HG03565 (cell line): Measurements from ENCODE around the gene EML4.
A peak's percentile ranks its signal among the peaks of the same experiment; 100 is the strongest.
"Not testable (repeated sequence)": the region's sequence is repeated elsewhere in the genome, so short reads cannot be mapped to it uniquely, and the experiment has no call there.

Experiments used
- ATAC-seq: cut with Tn5 transposase; IDR thresholded peaks from one replicate; pipeline ENCODE4 v1.9.1; 2021; ENCODE audit warnings: mild to moderate bottlenecking, moderate library complexity; ENCODE audit not compliant: unreplicated experiment

EML4 gene

DNA sequence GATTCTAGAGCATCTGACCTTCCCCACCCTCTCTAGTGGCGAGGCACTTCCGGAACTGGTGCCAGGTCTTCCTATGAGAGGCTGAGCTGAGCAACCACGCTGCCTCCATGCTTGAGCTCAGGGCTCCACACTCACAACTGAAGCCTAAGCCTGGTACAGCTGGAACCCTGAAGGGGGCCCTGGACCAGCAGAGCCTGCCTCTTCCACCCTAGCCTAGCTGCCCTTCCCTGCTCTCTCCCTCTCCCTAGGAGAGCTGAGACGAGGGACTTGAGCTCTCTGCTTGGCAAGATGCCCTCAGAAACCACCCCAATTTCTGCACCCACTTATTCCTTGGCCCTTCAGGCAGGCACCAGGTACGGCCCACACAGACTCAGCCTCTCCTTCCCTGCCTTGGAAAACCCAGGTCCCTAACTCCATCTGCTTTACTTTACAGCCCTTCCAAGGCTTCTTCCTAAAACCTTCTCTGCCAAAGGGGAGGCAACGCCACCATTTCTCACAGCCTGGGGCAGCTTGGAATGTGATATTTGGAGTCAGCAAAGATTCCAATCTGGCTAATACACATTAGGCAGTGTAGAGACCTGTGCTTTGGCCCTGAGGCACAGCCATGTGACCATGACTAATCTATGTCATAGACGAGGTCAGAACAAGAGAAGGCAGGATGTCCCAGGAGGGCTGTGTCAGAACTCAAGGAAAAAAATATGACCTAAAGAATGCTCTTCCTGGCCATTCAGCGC is 173.1 kb downstream of the EML4 start:
- ATAC-seq = peak; percentile 38

DNA sequence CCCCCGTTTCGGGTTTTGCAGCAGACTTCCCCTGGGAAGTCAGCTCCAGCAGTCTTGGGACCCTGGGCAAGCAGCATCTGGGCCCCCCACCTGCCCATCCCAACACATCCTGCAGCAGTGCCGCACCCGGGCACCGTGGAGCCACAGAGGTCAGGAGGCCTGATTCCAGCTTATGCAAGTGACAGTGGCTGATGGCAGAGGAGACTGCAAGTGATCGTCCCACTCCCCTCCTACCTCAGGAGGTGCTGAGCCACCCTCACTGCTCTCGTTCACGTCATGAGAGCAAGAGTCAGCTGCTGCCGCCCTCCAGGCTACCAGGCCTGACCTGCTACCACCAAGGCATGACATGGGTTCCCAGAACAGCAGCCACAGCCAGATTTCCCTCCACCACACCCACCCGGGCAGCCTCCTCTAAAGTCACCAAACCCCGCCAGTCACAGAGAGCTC is 173.7 kb downstream of the EML4 start:
- ATAC-seq = no peak

DNA sequence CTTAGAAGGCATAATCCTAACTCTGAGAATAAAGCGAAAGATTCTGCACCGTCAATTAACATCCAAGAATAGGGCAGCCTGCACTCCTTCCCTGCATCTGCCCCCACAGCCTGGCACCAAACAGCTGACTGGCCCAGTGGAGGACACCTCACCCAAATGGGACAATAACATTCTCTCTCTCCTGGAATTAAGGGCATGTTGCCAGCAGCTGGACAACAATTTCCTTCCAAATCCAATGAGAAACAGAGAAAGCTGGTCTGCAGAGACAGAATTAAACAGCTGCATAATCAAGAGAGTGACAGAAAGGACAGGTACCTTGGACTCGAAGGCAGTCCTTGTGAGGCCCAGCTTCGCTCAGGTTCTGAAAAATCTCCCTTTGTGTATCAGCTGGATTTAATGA is 176.8 kb downstream of the EML4 start:
- no peak for ATAC-seq

DNA sequence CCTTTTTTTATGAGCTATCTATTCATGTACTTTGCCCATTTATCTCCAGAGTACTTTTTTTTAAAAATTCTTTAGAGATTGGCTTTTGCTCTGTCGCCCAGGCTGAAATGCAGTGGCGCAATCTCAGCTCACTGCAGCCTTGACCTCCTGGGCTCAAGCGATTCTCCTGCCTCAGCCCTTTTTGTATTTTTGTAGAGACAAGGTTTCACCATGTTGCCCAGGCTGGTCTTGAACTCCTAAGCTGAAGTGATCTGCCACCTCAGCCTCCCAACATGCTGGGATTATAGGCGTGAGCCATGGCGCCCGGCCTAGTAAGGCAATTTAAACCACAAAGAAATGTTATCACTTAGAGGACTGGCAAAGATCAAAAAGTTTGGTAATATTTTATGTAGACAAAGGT is 177.7 kb downstream of the EML4 start:
- not testable (repeated sequence) for ATAC-seq

DNA sequence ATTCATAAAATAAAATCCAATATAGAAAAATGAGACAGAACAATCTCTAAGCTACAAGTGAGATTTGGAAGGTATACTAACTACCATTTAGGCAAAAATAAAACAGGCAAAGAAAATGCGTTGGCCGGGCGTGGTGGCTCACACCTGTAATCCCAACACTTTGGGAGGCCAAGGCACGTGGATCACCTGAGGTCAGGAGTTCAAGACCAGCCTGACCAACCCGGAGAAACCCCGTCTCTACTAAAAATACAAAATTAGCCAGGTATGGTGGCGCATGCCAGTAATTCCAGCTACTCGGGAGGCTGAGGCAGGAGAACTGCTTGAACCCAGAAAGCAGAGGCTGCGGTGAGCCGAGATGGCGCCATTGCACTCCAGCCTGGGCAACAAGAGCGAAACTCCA is 178.4 kb downstream of the EML4 start:
- ATAC-seq = not testable (repeated sequence)

DNA sequence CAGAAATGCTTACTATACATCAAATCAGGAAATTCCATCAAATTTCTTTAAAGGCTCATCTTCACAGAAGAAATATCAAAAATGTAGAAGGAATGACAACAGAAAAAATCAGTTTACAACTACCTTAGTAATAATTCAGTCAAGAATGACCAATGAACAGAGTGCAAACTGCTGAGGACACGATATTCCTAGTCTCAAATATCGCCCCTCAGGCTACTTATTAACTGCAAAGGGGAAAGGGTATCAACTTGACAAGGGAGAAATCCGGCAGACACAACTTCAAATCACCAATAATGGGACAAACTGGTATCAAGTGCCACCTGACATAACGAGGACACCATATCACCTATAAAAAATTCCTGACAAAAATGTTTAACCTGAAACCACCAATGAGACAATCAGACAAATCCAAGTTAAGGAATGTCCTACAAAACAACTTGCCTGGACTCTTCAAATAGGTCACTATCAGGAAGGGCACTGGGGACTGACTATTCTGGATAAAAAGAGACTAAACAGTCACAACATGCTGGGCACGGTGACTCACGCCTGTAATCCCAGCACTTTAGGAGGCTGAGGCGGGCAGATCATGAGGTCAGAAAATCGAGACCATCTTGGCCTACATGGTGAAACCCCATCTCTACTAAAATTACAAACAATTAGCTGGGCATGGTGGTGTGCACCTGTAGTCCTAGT is 179.1 kb downstream of the EML4 start:
- no peak for ATAC-seq

DNA sequence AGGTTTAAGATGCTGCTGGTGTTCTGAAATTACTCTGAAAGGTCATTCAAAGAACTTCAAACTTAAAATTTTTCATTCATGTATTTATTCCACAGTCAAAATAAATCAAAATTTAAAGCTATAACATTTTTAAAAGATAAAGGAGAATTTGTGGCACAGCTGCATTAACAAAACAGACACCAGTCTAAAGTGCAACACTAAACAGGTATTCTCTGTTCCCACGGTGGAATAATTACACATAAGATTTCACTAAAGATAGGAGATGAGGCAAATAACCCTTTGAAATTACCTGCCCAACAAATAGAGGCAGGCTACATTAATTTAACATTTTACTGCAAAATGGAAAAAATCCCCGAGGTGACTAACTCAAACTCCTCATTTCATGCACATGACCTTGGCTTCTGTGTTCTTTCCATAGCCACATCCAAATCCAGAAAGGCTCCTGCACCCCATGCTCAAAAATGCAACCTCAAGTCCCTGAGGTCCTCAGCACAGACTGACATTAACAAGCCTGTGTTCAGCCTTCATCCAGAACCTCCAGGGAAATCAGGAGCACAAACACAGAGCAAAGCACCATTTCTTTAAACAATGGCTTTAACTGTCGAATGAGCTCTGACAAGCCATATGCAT is 181.4 kb downstream of the EML4 start:
- ATAC-seq = no peak

DNA sequence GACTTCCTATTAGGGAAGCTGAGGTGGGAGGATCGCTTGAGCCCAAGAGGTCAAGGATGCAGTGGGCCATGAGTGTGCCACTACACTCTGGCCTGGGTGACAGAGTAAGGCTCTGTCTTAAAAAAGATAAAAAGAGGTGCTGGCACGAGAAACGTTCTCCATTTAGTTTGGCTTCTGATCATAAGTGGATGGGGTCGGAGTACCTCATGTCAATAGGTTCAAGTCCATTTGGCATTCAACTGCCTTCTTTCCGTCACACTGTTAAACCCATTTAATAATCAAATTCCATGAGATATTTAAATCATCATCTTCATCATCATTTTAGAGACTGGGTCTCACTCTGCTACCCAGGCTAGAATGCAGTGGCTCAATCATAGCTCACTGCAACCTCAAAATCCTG is 182.7 kb downstream of the EML4 start:
- ATAC-seq = no peak

DNA sequence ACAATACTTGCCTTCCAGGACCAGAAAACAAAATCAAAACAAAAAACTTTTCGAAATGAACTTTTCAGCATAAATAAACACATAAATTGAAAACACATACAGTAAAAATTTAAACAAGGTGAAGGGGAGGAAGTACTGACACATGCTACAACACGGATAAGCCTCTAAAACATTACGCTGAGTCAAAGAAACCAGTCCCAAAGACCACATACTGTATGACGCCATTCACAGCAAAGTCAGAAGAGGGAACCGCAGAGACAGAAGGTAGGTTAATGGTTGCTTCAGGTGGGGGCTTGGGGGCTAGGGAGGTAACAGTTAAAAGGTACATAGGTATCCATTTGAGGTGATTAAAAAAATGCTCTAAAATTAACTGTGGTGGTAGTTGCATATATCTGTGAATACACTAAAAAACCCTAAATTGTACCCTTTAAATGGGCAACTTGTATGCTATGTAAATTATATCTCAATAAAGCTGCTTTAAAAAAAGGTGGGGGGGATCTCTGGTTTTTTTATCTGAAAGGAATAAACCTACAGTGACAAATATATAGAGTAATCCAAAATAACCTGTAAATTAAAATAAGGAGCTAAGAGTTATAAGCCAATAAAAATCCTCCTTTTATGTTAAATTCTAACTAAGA is 184.8 kb downstream of the EML4 start:
- no peak for ATAC-seq

DNA sequence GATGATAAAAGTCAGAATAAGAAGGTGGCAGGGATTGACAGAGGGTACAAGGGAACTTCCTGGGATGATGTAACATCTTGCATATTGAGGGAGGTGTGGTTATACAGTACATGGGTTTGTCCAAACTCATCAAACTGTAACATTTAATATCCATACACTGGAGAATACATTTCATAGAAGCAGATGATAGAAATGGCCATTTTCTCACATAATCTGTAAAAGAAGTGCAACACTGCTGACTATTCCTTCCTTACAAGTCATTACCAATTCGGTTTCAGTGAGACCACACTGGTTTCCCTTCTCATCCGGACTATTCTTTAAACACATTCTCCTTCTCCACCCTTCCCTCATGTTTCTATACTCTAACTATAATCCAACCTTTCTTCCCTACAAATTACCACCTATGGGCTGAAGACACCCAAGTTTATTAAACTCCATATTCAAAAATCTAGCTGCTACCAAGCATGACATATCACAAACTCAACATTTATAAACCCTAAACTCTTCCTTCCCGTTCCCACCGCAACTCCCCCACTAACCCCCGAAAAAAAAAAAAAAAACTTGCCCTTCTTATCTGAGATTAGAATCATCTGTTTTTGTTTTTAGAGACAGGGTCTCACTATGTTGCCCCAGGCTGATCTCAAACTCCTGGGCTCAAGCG is 190.3 kb downstream of the EML4 start:
- ATAC-seq = no peak

DNA sequence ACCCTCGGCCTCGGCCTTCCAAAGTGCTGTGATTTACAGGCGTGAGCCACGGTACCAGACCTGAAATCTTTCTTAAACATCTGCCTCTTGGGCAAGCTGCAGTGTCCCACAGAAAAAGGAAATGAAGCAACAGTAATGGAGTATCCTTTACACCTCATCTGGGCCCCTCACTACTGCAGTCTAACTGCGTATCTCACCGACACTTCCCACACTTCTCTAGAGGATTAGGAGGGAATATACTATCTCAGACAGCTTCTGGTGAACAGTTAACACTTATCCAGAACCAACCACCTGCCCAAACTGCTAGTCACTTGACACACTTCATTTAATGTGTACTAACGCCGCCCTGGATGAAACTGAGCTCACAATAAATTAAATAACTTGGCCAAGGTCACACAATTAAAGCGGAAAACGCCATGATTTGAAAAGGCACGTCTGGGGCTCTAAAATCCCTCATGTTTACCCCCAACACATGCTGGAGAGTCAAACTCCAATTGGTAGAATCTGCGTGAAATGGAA is 190.9 kb downstream of the EML4 start:
- no peak for ATAC-seq

DNA sequence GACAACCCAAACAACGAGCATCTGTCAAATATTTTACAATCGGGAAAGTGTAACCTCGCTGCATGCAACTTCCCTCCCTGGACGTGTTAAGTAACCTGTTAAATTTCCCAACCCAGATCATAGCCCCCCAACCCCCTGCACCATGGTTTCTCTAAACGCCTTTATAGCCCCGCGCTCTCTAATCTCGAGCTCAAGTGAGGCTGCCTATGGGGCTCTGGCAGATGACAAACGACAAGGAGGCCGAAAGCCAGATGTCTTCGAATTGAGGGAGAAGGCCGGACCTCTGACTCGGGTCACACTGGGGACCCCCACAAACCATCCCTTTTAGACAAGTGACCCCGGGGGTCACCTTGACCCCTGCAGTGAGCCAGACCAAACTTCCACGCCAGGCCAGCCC is 191.3 kb downstream of the EML4 start:
- no peak for ATAC-seq

DNA sequence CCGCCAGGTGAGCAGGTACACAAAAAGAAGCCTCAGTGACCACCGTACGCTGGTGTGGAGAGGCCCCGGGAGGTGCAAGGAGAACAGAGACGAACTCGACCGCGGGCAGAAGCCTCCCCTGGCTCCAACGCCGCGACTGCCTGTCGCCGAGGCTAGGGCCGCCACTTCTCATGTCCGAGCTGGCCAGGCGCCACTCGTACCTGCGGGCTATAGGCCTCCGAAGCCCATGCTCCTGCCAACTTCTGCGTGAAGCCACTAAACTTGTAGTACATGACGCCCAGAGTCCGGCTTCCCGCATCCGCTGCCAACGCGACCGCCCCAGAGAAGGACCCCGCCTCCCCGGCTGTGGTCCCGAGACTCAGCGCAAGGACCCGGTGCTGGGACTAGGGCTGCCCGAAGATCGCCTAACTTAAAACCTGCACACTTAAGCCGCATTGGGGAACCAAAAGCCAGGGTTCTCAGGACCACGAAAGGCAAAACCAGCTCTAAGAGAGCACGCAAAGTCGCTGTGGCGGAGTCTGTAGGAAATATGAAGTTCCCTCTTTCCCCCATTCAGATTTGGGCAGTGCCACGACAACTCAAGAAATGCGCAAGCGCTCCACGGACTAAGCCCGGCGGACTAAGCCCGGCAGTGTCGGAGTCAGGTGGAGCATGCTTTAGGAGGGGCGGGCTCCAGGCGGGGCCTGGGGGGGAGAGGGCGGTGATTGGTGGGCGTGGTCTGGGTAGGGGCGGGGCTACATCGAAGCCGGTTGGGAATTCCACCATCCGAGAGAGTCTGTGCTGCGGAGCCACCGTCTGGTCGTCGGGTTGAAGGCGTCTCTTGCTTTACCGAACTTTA is 192.0 kb downstream of the EML4 start, which contains the start of gene COX7A2L:
TSS of gene COX7A2L (minus strand) at position 328 of the 838 bp plus-strand sequence. CDS start at position 272, 56 bp downstream.
- peak; percentile 77 for ATAC-seq

DNA sequence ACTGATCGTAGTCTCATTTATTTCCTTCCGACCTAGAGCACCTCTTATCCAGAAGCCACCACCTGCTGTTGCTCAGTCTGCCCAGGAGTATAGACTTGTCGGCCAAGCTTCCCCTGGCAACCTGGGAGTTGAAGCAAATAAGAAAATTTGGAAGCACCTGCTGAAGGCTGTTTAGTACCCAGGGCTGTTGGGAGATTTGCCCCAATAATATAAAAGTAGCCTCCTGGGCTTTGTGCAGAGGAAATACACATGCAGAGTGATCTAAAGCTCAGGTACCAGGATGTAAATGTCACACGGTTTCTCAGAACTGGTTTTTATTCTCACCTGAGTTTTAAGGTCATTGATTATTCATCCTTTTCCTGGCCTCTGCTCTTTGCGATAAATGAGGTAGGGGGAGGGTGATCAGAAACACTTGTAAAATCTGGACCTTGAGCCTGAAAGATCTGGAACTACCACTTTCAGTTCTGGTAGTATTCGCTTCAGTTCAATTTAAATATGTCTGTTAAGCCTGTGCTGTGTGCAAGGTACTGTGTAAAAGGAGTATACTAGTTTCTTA is 192.7 kb downstream of the EML4 start:
- ATAC-seq = no peak

DNA sequence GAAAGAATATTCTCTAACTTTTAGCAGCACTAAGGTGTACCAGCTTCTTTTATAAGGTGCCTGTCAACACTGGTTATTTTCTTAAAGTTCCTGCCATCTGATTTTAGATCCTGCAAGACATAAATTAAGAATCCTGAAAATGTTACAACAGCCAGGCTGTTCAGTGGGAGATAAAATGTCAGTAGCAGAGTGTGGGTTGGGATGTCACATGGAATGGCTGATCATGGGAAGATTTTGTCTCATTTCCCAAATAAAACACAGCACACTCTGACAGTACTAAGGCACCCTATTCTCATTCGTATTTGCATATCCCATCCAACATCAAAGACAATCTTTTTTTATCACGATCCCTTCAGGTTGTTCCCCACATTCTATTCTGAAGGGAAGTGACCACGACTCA is 194.3 kb downstream of the EML4 start:
- ATAC-seq = no peak

DNA sequence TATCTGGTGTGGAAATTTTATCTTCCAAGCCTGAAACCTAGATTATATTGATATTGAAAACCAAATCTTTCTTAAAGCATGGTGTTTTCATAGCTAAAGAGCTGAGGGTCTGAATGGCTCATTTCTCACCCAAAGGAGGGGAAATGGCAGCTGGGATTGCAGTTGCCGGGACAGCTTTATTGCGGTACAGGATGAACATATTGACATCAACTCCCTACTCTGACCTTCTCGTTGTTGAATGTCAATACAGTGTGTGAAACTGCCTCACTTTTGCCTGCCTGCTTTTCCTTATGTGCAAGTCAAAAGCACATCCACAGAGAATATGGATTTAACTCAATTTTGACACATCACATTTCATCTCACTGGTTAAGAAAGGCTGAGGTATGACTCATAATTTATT is 195.5 kb downstream of the EML4 start:
- ATAC-seq = no peak

DNA sequence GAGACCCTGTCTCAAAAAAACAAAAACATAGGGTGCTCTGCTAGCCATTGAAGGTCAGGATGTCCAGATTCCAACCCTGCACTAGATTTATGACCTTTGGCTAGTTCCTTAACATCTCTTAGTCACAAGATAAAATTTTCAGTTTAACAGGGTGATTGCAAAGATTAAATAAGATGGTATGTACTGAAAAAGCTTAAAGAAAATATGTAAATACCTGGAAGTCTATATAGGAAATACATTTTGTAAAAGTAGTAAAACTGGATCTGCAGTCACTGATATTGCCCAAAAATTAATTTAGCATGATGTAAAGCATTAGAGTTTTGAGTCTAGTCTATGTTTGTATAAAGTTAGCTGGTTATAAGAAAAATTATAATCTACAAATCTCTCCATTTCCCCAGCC is 197.3 kb downstream of the EML4 start:
- no peak for ATAC-seq

DNA sequence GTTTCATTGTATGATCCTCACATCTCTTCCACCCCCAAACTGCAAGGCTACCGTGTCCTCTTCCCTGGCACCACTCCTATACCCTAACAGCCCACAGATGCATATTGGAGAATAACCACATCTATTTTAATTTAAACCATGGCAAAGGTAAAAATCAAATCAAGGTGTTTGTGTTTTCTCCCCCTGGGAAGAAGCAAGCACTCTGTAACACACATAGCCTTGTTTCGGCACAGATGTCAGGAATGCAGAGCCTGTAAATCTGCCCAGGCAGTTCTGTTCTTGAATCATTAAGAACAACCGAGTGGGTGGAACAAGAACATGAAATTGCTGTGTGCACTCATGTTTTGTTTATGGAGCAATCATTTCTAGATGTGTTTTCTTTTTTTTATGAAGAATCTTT is 198.7 kb downstream of the EML4 start:
- no peak for ATAC-seq

DNA sequence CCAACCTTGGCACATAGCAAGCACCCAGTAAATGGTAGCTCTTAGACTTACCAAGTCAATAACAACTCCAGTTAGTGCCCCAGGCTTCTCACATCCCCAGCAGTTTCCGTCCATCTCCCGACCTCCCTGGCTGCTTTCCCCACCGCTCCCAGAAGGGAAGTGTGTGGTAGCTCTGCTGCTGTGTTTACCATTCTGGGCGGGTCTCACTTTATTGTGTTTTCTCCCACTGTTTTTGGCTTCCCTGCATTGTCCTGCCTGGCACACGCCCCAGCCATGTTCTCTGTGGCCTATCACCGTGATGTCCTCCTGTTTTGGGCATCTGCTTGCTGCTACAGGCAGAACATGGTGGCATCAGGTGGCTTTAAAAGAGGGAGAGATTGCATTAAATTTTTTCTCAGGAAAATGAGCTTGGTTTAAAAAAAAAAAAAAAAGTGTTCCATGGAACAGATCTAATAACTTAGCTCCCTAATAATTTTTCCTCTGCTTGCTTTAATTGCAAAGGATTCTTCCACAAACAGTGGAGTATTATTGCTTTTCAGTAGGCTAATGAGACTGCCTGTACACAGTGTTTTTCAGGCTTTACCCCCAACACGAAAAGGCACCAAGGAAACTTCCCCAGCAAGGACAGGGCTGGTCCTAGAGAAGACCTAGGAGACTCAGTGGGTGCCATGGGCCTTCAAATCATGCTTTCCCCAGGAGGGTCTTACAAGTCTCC is 199.8 kb downstream of the EML4 start:
- no peak for ATAC-seq
